Caco-2 (cell line): ENCODE measurements around the gene RARA. TPM values are rescaled to one million over a fixed set of nuclear protein-coding genes. Genes with fewer than 3 reads are reported as not detected.
"Not testable (repeated sequence)": the region's sequence is repeated elsewhere in the genome, so short reads cannot be mapped to it uniquely, and the experiment has no call there.

ENCODE experiments used
- BruUV-seq: library from RNA; stranded (reverse); fragments of 400-500 nt; replicated peaks from 2 replicates; lab custom pipeline; 2021; lab: Mats Ljungman, UMichigan
- CTCF ChIA-PET: fragments of 300-600 bp; sonication (Branson Sonifier 250); formaldehyde crosslinking; loops from one replicate; lab custom pipeline; 2022; ENCODE audit warnings: antibody characterized with exemption; lab: Charles Lee
- POLR2A ChIA-PET: fragments of 300-600 bp; sonication (Branson Sonifier 250); formaldehyde crosslinking; loops from one replicate; lab custom pipeline; 2022; ENCODE audit warnings: antibody characterized with exemption; lab: Charles Lee
- DNase-seq, 2 experiments: peaks; one replicate each; pipeline versions ENCODE4 v3.0.0 to v3.0.0-alpha.2; 2020 to 2022
- H3K27me3 ChIP-seq: replicated peaks from 2 replicates; pipeline ENCODE4 v1.6.0; 2011; ENCODE audit warnings: low read length; ENCODE audit not compliant: control insufficient read depth, insufficient read depth
- H3K36me3 ChIP-seq: 2 replicates; pipeline ENCODE4 v1.5.1; 2011; ENCODE audit warnings: low read length; ENCODE audit not compliant: control insufficient read depth, insufficient read depth
- H3K4me1 ChIP-seq: fragments of 250-450 bp; sonication (Bioruptor Pico); 2 replicates; pipeline ENCODE4 v1.5.1; 2020; ENCODE audit warnings: mild to moderate bottlenecking
- H3K4me3 ChIP-seq: 2 replicates; pipeline ENCODE4 v1.5.1; 2011; ENCODE audit warnings: low read depth, mild to moderate bottlenecking, control low read depth, low read length
- H3K9me3 ChIP-seq: fragments of 250-450 bp; sonication (Bioruptor Pico); 2 replicates; pipeline ENCODE4 v1.5.1; 2020; ENCODE audit warnings: mild to moderate bottlenecking, moderate library complexity
- H3K27ac Mint-ChIP-seq: one replicate; pipeline ENCODE4 v1.8.0; 2022; ENCODE audit warnings: mixed read lengths; ENCODE audit not compliant: unreplicated experiment
- H3K27me3 Mint-ChIP-seq: one replicate; pipeline ENCODE4 v1.8.0; 2022; ENCODE audit warnings: mixed read lengths; ENCODE audit not compliant: insufficient read depth, unreplicated experiment
- H3K36me3 Mint-ChIP-seq: one replicate; pipeline ENCODE4 v1.8.0; 2022; ENCODE audit warnings: mild to moderate bottlenecking, mixed read lengths; ENCODE audit not compliant: insufficient read depth, unreplicated experiment
- H3K4me1 Mint-ChIP-seq: one replicate; pipeline ENCODE4 v1.8.0; 2022; ENCODE audit warnings: low read depth, mixed read lengths; ENCODE audit not compliant: unreplicated experiment
- H3K4me3 Mint-ChIP-seq: one replicate; pipeline ENCODE4 v1.8.0; 2022; ENCODE audit warnings: mild to moderate bottlenecking, moderate library complexity, mixed read lengths; ENCODE audit not compliant: unreplicated experiment
- H3K9me3 Mint-ChIP-seq: one replicate; pipeline ENCODE4 v1.8.0; 2022; ENCODE audit warnings: mixed read lengths; ENCODE audit not compliant: unreplicated experiment
- intact Hi-C: fragments of 100-400 bp; cut with micrococcal nuclease; formaldehyde crosslinking; loops from one replicate; pipeline ENCODE4 v1.10.0; 2022; ENCODE audit not compliant: unreplicated experiment
- total RNA-seq: library from RNA; stranded (reverse); gene quantifications from 2 replicates; pipeline ENCODE4 v1.2.3, GENCODE V29; 2022
- TF ChIP-seq, protein P1 (sequence below), 2 experiments: fragments of 200-600 bp in 1 of 2; IDR thresholded peaks; 1 replicate in 1 of 2; 2 replicates in 1 of 2; pipeline versions ENCODE4 v1.5.1 to v1.8.0; 2011 to 2022; ENCODE audit warnings: antibody characterized with exemption in 1 of 2, control low read depth in 1 of 2, inconsistent platforms in 1 of 2, low read depth in 1 of 2, low read length in 1 of 2, mild to moderate bottlenecking in 1 of 2, moderate library complexity in 1 of 2; ENCODE audit not compliant: insufficient read depth in 1 of 2, severe bottlenecking in 1 of 2, unreplicated experiment in 1 of 2

The RARA gene
- total RNA-seq, 1 experiment from 2014 or later: 27.6 TPM

DNA sequence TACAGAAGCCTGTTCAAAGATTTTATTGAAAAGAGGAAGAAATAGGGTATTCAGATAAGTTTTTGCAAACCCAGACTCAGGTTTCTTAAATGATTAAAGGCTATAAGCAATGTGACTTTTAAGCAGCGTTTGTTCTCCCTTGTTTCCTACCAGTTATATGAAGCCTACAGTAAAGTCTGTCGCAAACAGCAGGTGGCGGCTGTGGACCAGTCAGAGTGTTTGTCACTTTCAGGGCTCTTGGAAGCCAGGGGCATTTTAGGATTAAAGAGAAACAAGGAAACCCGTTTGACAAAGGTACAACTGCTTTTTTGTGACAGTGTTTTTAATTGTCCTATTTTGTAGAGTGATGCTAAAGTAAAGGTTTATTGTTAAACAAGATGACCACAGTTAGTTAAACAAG lies 7.7 kb upstream of the RARA start:
- Histone ChIP-seq H3K27me3 (no peaks in the 10 kb centered on the region), H3K4me3 (no peak overlapping the region), H3K9me3 (no peaks in the 10 kb centered on the region), H3K36me3 (peaks cover 5% of the 10 kb centered on the region), H3K4me1 (peaks cover 5% of the 10 kb centered on the region)
- Mint-ChIP-seq H3K27ac (no peak overlapping the region), H3K27me3 (no peaks in the 10 kb centered on the region), H3K4me1 (peaks cover 16% of the 10 kb centered on the region), H3K36me3 (peaks cover 86% of the 10 kb centered on the region), H3K4me3 (no peak overlapping the region), H3K9me3 (no peaks in the 10 kb centered on the region)
- POLR2A ChIA-PET: interaction anchor here (0.7 kb wide), 1 partner anchor 81 kb away, joined by 8 read pairs; no protein-coding TSS in a partner anchor
- TF ChIP-seq, protein P1, sequence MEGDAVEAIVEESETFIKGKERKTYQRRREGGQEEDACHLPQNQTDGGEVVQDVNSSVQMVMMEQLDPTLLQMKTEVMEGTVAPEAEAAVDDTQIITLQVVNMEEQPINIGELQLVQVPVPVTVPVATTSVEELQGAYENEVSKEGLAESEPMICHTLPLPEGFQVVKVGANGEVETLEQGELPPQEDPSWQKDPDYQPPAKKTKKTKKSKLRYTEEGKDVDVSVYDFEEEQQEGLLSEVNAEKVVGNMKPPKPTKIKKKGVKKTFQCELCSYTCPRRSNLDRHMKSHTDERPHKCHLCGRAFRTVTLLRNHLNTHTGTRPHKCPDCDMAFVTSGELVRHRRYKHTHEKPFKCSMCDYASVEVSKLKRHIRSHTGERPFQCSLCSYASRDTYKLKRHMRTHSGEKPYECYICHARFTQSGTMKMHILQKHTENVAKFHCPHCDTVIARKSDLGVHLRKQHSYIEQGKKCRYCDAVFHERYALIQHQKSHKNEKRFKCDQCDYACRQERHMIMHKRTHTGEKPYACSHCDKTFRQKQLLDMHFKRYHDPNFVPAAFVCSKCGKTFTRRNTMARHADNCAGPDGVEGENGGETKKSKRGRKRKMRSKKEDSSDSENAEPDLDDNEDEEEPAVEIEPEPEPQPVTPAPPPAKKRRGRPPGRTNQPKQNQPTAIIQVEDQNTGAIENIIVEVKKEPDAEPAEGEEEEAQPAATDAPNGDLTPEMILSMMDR (IDR thresholded peaks at IDR 0.05; ENCODE audit: insufficient read depth in 1 of 2, low read depth in 1 of 2, low read length in 1 of 2, severe bottlenecking in 1 of 2, unreplicated experiment in 1 of 2): peak in 1 of 2 experiments; percentile 39
- no peak for DNase-seq
- CTCF ChIA-PET: interaction anchor here (2.3 kb wide), 1 partner anchor 54 kb away, joined by 21 read pairs; no protein-coding TSS in a partner anchor
- BruUV-seq: no TSS peak
- intact Hi-C loops: no loop called here

DNA sequence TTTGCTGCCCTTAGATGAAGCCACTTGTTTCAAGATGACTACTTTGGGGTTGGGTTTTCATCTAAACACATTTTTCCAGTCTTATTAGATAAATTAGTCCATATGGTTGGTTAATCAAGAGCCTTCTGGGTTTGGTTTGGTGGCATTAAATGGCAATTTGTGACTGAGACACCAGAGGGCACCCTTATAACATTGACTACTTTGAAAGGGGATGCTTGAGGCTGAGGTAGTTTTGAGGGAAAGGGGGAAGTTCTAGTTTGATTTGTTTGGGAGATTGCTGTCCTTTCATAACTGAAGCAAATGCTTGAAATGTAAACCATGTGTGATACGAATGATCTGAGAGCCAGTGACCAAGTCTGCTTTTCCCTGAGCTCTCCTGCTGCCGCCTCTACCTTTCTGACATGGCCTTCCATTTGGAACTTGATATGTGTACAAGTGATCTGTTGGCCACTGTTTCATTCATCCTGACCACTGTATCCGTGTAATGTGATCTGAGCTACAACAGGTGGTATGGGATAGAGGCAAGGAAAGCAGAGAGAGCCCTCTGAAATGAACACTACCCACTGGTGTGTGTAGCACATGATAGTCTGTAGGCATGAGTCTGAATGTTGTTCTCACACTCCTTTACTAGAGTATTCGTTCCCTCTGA lies 5.8 kb upstream of the RARA start:
- Histone ChIP-seq H3K36me3 (peaks cover 5% of the 10 kb centered on the region), H3K27me3 (no peaks in the 10 kb centered on the region), H3K9me3 (no peaks in the 10 kb centered on the region), H3K4me3 (no peak overlapping the region), H3K4me1 (peaks cover 20% of the 10 kb centered on the region)
- intact Hi-C loops: loop anchor here (1.0 to 2.0 kb wide), 3 partner anchors 15 to 52 kb away; no protein-coding TSS in a partner anchor
- DNase-seq: peak in 1 of 2 experiments; percentile 71
- ChIA-PET POLR2A (no interaction called here), CTCF (interaction anchor here (0.8 to 2.3 kb wide), 10 partner anchors 14 to 230 kb away, joined by 3 to 21 read pairs (median 4); partner anchors contain the start of gene TOP2A)
- BruUV-seq: no TSS peak
- no peaks in the 10 kb centered on the region for H3K9me3 Mint-ChIP-seq
- peaks cover 69% of the 10 kb centered on the region for H3K36me3 Mint-ChIP-seq
- peaks cover 16% of the 10 kb centered on the region for H3K4me1 Mint-ChIP-seq
- TF ChIP-seq, protein P1 (IDR thresholded peaks at IDR 0.05; ENCODE audit: insufficient read depth in 1 of 2, low read depth in 1 of 2, low read length in 1 of 2, severe bottlenecking in 1 of 2, unreplicated experiment in 1 of 2): peak; percentile 67 to 71
- H3K27ac Mint-ChIP-seq: peak overlapping the region; percentile 29
- no peaks in the 10 kb centered on the region for H3K27me3 Mint-ChIP-seq
- no peak overlapping the region for H3K4me3 Mint-ChIP-seq

DNA sequence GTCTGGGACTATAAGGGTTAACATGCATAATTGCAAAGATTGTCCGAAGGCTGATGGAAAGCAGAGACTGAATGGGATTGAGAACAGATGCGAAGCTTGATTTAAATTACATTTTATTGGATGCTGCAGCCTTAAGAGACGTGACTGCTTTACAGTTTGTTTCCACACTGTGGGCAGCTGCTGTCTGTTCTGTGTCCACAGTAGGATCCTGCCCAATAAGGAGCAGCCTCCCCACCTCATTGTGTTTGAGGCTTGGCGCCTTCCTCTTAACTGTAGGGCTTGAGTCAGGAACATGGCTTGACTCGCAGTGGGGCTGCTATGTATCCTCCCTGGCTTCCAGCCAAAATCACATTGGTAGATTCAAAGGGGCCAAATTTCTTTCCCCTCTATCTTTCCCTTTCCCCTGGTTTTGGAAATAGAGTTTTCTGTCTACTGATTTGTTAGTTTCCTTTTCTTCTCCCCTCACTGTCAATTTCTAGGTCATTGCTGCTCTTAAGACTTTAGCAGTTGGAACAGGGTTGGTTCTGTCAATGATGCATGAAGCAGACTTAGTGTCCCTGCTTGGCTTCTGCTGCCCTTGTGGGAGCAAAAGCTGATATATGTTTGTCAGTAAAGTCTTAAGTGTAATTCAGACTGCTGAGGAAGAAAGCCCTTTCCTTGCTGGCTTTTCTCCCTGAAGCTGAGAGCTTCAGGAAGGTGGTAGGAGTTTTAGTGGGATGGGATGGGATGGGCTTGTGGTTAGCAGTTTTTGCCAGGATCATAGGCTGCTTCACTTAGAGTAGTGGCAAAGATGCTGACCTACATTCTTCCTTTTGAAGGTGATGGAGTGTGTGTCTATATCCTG lies 5.0 kb upstream of the RARA start:
- no TSS peak for BruUV-seq
- CTCF ChIA-PET: interaction anchor here (1.0 to 4.2 kb wide), 5 partner anchors 13 to 95 kb away, joined by 3 to 21 read pairs (median 16); no protein-coding TSS in a partner anchor
- TF ChIP-seq, protein P1 (IDR thresholded peaks at IDR 0.05; ENCODE audit: insufficient read depth in 1 of 2, low read depth in 1 of 2, low read length in 1 of 2, severe bottlenecking in 1 of 2, unreplicated experiment in 1 of 2): no peak
- intact Hi-C loops: loop anchor here (1.0 to 2.0 kb wide), 3 partner anchors 14 to 51 kb away; no protein-coding TSS in a partner anchor
- peaks cover 5% of the 10 kb centered on the region for H3K36me3 ChIP-seq
- peaks cover 16% of the 10 kb centered on the region for H3K4me1 Mint-ChIP-seq
- no peaks in the 10 kb centered on the region for H3K27me3 Mint-ChIP-seq
- H3K4me3 Mint-ChIP-seq: no peak overlapping the region
- peaks cover 25% of the 10 kb centered on the region for H3K4me1 ChIP-seq
- DNase-seq: no peak
- H3K9me3 Mint-ChIP-seq: no peaks in the 10 kb centered on the region
- no peaks in the 10 kb centered on the region for H3K27me3 ChIP-seq
- POLR2A ChIA-PET: interaction anchor here (0.7 kb wide), 1 partner anchor 12 kb away, joined by 8 read pairs; no protein-coding TSS in a partner anchor
- no peak overlapping the region for H3K4me3 ChIP-seq
- H3K36me3 Mint-ChIP-seq: peaks cover 61% of the 10 kb centered on the region
- no peaks in the 10 kb centered on the region for H3K9me3 ChIP-seq
- H3K27ac Mint-ChIP-seq: no peak overlapping the region

DNA sequence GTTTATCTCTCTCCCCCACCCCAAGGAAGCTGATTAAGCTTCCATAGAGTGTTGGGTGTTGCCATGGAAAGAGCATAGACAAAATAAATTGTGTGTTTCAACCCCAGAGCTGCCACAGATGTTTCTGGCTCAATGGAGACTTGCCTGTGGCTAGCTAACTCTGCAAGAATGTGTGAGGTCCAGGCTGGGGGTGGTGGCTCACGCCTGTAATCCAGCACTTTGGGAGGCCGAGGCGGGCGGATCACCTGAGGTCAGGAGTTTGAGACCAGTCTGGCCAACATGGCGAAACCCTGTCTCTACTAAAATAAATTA lies 4.5 kb upstream of the RARA start:
- intact Hi-C loops: not testable (repeated sequence)

More for the DNA sequence above, 4.5 kb upstream of the RARA start:
- Mint-ChIP-seq H3K4me1 (peaks cover 16% of the 10 kb centered on the region), H3K36me3 (peaks cover 55% of the 10 kb centered on the region)
- not testable (repeated sequence) for H3K27ac Mint-ChIP-seq, H3K4me3 Mint-ChIP-seq, H3K27me3 Mint-ChIP-seq, H3K36me3 ChIP-seq, H3K27me3 ChIP-seq, H3K9me3 ChIP-seq, BruUV-seq, DNase-seq, H3K4me3 ChIP-seq, H3K9me3 Mint-ChIP-seq
- ChIA-PET POLR2A (interaction anchor here (0.7 kb wide), 1 partner anchor 12 kb away, joined by 8 read pairs; no protein-coding TSS in a partner anchor), CTCF (interaction anchor here (4.2 kb wide), 1 partner anchor 51 kb away, joined by 16 read pairs; no protein-coding TSS in a partner anchor)
- H3K4me1 ChIP-seq: peaks cover 31% of the 10 kb centered on the region
